HG03103 (cell line): Measurements from ENCODE around the gene LBX1.
"Not testable (repeated sequence)": the region's sequence is repeated elsewhere in the genome, so short reads cannot be mapped to it uniquely, and the experiment has no call there.

Experiments used
- ATAC-seq: cut with Tn5 transposase; IDR thresholded peaks from one replicate; pipeline ENCODE4 v1.9.1; 2021; ENCODE audit warnings: low read depth; ENCODE audit not compliant: unreplicated experiment

LBX1 gene

GRCh38 chr10:101215397-101216206 lies 13.7 kb downstream of the LBX1 start:
- ATAC-seq: no peak

- ATAC-seq: no peak
These were observed 14.5 kb downstream of the LBX1 start for GRCh38 chr10:101214446-101215396.

- no peak for ATAC-seq
These were observed 20.7 kb downstream of the LBX1 start for GRCh38 chr10:101208543-101208942.

GRCh38 chr10:101207026-101207425 lies 22.2 kb downstream of the LBX1 start:
- ATAC-seq: no peak

- not testable (repeated sequence) for ATAC-seq
These were observed 26.6 kb downstream of the LBX1 start for GRCh38 chr10:101202667-101203066.

- ATAC-seq: not testable (repeated sequence)
These were observed 30.8 kb downstream of the LBX1 start for GRCh38 chr10:101198326-101198977.

- ATAC-seq: no peak
These were observed 33.3 kb downstream of the LBX1 start for GRCh38 chr10:101195921-101196320.

GRCh38 chr10:101189461-101190401 lies 39.5 kb downstream of the LBX1 start:
- ATAC-seq: no peak

- no peak for ATAC-seq
These were observed 40.3 kb downstream of the LBX1 start for GRCh38 chr10:101188942-101189341.

GRCh38 chr10:101183458-101184183 lies 45.6 kb downstream of the LBX1 start:
- no peak for ATAC-seq

- ATAC-seq: no peak
These were observed 46.3 kb downstream of the LBX1 start for GRCh38 chr10:101182936-101183335.
